HCEC 1CT (cell line): Measurements from ENCODE around the gene CMC1.
"Not testable (repeated sequence)": the region's sequence is repeated elsewhere in the genome, so short reads cannot be mapped to it uniquely, and the experiment has no call there.

ENCODE experiments used
- DNase-seq: peaks from one replicate; pipeline ENCODE4 v3.0.0-alpha.2; 2017

Gene CMC1

GRCh38 chr3:28247286-28247685 is 5.9 kb downstream of the CMC1 start:
- DNase-seq = no peak

GRCh38 chr3:28250999-28251398 is 9.6 kb downstream of the CMC1 start:
- DNase-seq = no peak

GRCh38 chr3:28252001-28252431 is 10.6 kb downstream of the CMC1 start:
- no peak for DNase-seq

GRCh38 chr3:28253040-28253715 is 11.8 kb downstream of the CMC1 start:
- no peak for DNase-seq

GRCh38 chr3:28262001-28262400 is 20.6 kb downstream of the CMC1 start:
- DNase-seq = no peak

- no peak for DNase-seq
These were observed 24.2 kb downstream of the CMC1 start for GRCh38 chr3:28265641-28266040.

- DNase-seq = peak; percentile 6
These were observed 26.8 kb downstream of the CMC1 start for GRCh38 chr3:28267984-28268849.

- no peak for DNase-seq
These were observed 27.6 kb downstream of the CMC1 start for GRCh38 chr3:28268989-28269388.

- not testable (repeated sequence) for DNase-seq
These were observed 28.5 kb downstream of the CMC1 start for GRCh38 chr3:28269884-28270283.

GRCh38 chr3:28273837-28274236 is 32.4 kb downstream of the CMC1 start:
- DNase-seq = no peak

- no peak for DNase-seq
These were observed 37.5 kb downstream of the CMC1 start for GRCh38 chr3:28278918-28279317.

- DNase-seq = peak; percentile 23
These were observed 38.4 kb downstream of the CMC1 start for GRCh38 chr3:28279770-28280169.

- no peak for DNase-seq
These were observed 39.4 kb downstream of the CMC1 start for GRCh38 chr3:28280781-28281180.

GRCh38 chr3:28286595-28286994 is 45.2 kb downstream of the CMC1 start:
- DNase-seq = peak; percentile 64

GRCh38 chr3:28287046-28287445 is 45.6 kb downstream of the CMC1 start:
- DNase-seq = no peak

GRCh38 chr3:28290863-28291300 is 49.5 kb downstream of the CMC1 start:
- DNase-seq = no peak

- no peak for DNase-seq
These were observed 50.2 kb downstream of the CMC1 start for GRCh38 chr3:28291577-28291976.

- no peak for DNase-seq
These were observed 51.2 kb downstream of the CMC1 start for GRCh38 chr3:28292622-28293021.

GRCh38 chr3:28294667-28295413 is 53.4 kb downstream of the CMC1 start:
- no peak for DNase-seq

- peak; percentile 13 for DNase-seq
These were observed 54.6 kb downstream of the CMC1 start for GRCh38 chr3:28295898-28296490.

GRCh38 chr3:28299705-28300104 is 58.3 kb downstream of the CMC1 start:
- no peak for DNase-seq

GRCh38 chr3:28300345-28300962 is 59.0 kb downstream of the CMC1 start:
- DNase-seq = no peak

GRCh38 chr3:28301688-28302087 is 60.3 kb downstream of the CMC1 start:
- no peak for DNase-seq
